GM12892 (cell line): ENCODE measurements around the gene MIOS.

ENCODE experiments used
- POLR2A ChIP-seq: IDR thresholded peaks from 2 replicates; pipeline ENCODE4 v1.6.1; 2011; ENCODE audit warnings: low read depth, low read length, control low read depth
- TAF1 ChIP-seq: IDR thresholded peaks from 2 replicates; pipeline ENCODE4 v1.6.1; 2011; ENCODE audit warnings: low read depth, mild to moderate bottlenecking, control low read depth, low read length, borderline replicate concordance

GRCh38 chr7:7577888-7578287 lies 11.2 kb downstream of the MIOS start:
- TF ChIP-seq POLR2A (no peak), TAF1 (no peak)
